Stimulated activated CD8-positive, alpha-beta memory T cell treated with anti-CD3 and anti-CD28 coated beads, Interleukin-12 subunit alpha, Interleukin-12 subunit beta, amount 100 ng/mL, for 4 hours (primary cell): ENCODE results near the gene CACUL1.

Experiments used
- DNase-seq: peaks from one replicate; pipeline ENCODE4 v3.0.0-alpha.2; 2020; ENCODE audit warnings: low read depth

CACUL1 gene

DNA sequence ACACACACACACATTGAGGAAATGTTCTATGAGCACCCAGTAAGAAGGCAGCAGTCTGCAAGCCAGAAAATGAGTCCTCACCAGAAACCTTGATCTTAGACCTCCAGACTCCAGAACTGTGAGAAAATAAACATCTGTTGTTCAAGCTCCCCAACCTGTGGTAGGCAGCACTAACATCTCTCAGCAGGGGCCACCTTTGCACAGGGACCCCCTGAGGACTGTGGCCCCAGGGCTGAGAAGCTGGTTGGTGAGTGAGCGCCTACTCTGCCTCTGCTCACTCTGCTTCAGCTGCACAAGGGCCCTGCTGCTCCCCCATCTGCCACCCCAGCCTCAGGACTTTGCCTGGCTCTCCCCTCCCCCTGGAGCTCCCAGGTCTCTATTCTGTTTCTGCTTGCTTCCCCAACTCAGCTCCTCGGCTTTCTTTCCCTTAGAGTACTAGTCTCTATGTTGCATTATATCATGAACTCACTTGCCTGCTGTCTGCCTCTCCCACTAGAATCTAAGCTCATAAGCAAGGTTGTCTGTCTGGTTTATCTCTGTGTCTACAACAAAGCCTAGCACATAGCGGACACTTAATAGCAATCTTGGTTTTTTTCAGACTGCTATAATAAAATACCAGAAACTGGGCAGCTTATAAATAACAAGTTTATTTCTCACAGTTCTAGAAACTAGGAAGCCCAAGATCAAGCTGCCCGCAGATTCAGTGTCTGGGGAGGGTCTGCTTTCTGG lies 118.9 kb downstream of the CACUL1 start:
- DNase-seq = no peak

DNA sequence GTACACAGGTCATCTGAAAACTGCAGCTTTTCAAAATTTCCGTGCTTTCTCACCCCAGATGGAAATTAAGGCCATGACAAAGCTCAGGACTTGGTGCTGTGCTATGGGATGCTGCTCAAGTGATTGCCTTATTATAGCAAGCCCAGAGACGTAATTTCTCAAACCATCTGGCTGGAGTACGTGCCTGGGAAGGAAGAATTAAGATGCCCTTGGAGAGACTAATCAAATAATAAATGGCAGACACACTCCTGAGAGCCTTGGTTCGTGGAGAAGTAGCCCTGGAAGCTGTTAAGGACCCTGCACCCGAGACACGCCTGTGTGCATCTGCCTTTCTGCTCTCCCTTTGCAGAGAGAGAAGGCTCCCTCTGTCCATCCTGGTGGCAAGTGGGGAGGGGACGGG lies 121.0 kb downstream of the CACUL1 start:
- DNase-seq = no peak

DNA sequence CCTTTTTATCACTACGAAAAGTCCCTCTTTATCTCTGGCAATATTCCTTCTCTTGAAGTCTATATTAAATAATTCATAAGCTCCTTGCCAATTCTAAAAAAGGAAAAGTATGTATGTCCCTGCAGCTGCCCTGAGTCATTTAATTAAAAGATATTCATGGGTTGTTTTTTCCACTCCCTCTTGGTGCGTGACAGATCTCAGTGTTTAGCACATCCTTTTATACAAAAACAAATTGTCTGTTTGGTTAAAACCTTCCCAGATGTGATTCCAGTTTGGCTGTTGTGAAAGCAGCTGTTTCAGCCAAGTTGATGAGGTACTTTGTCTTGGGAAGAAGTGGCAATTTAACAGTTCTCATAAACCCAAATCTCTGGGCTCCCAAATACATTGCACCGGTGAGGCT lies 125.6 kb downstream of the CACUL1 start:
- DNase-seq = no peak

DNA sequence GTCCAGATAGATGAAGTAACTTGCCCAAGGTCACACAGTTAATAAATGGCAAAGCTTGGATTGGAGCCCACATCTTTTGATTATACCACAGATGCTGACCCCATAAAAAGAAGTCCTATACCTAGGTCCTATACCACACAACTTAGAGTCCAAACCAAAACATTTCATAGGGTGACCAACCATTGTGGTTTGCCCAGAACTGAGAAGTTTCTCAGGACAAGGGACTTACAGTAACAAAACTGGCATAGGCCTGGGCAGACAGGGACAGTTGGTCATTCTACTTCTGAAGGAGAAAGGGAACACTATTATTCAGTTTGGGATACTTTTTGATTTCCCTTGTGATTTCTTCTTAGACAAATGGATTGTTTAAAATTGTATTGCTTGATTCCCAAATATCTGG lies 126.4 kb downstream of the CACUL1 start:
- DNase-seq = no peak

DNA sequence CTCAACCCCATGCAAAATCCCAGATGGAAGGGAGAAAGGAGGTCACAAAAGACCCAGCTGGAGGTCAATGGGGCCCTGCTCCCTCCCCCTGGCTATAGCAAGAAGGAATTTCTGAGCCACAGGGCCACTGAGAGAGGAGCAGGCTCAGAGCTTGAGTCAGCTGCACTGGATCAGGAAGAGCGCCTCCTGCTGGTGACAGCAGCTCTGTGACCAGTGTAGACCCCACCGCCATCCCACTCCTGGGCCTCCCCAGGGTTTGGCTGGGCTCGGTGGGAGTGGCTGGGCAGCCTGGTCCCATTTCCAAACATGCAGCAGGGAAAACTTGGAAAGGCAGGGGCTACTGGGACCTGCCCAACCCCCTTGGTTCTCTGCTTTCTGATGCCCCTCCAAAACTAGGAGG lies 127.8 kb downstream of the CACUL1 start:
- DNase-seq = no peak
